ENCODE measurements around the gene EFNA4.

EFNA4 gene

GRCh38 chr1:155075535-155075934 is 12.0 kb downstream of the EFNA4 start:
- no peak for DNase-seq (ENCODE audit: low spot score)

- no peak for DNase-seq (ENCODE audit: low spot score)
Observed at GRCh38 chr1:155076371-155076770, 12.8 kb downstream of the EFNA4 start.

- no peak for DNase-seq (ENCODE audit: low spot score)
Observed at GRCh38 chr1:155077346-155077745, 13.8 kb downstream of the EFNA4 start.

- DNase-seq (ENCODE audit: low spot score): no peak
Observed at GRCh38 chr1:155077758-155078445, 14.4 kb downstream of the EFNA4 start.

GRCh38 chr1:155078469-155079209 is 15.1 kb downstream of the EFNA4 start, which contains the start of gene EFNA3:
TSS of gene EFNA3 (plus strand) at chr1:155078837. CDS start at chr1:155078942, 105 bp downstream.
- peak; percentile 94 for DNase-seq (ENCODE audit: low spot score)

DNA sequence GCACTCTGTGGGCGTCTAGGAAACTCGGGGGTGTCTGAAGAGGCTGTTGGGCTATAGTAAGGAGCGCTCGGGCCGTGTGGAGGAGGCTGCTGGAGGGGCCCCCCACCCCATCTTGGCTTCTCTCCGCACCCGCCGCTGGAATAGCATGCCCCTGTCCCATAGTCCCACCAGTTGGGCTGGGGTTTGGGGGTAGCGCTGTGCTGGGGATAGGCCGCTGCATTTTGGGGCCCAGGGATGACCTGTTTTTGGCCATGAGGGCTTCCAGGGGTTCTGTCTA is 15.6 kb downstream of the EFNA4 start:
- DNase-seq (ENCODE audit: low spot score): no peak

- DNase-seq (ENCODE audit: low spot score): peak; percentile 64
Observed at GRCh38 chr1:155079487-155080311, 16.2 kb downstream of the EFNA4 start.

- DNase-seq (ENCODE audit: low spot score): peak; percentile 69
Observed at GRCh38 chr1:155080312-155081228, 17.0 kb downstream of the EFNA4 start.

GRCh38 chr1:155081472-155082300 is 18.1 kb downstream of the EFNA4 start:
- DNase-seq (ENCODE audit: low spot score): peak; percentile 39

- DNase-seq (ENCODE audit: low spot score): peak; percentile 48
Observed at GRCh38 chr1:155082301-155083051, 18.9 kb downstream of the EFNA4 start.

DNA sequence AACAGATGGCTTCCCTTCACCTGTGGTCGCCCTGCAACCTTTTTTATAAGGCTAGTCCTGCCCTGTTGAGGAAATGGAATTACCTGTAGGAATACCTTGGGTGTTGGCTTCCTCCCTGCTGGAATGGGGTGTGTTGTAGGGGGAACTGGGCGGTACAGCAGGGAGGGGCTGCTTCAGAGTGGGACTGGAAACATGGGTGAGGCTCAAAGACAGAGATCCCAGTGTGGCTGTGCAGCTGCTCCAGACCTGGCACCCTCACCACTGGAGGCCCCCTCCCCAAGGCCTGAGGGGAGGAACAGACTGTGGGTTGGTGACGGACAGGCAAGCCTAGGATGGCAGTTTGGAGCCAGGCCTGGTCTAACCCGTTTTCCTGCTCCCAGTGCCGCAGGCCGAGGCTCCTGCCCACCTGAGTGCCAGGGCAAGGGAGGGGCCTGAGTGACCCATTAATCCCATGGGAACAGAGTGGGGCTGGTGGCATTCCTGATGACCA is 19.6 kb downstream of the EFNA4 start:
- DNase-seq (ENCODE audit: low spot score): peak; percentile 23

DNA sequence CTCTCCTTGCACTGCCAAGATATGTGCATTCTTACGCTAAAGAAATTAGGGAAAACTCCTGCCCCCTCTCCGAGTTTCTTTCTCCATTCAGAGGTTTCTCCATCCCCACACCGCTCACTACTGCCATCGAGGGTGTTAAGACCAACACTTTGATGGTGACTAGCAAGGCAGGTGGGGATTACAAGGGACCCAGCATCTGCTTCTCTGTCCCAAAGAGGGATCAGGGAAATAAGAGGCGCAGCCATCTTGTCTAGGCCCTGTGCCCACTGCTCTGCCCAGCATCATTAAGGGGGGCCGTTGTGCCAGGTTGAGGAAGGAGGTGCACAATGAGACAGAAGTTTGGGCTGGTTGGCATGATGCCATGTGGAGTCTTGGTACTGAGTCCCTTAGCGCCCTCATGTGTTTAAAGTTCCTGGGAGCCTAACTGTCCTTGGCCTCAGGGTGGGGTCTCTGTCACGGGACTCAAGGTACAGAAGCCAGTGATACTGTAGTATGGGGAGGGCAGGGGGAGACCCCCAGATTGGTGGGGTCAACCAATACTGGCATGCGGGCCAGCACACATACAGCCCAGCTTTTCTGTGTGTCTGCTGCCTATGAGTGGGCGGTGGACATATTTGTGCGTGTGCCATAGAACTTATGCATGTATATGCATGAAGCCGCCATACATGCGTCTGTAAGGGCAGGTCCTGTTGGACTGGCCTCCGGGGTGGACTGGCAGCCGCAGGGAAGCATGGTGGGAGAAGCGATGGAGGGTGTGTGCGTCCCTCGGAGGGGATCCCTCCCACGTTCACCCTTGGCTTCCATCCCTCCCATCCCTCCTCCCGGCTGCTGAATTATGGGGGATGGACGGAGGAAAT is 20.6 kb downstream of the EFNA4 start:
- DNase-seq (ENCODE audit: low spot score): peak; percentile 46

GRCh38 chr1:155084722-155085503 is 21.4 kb downstream of the EFNA4 start:
- peak; percentile 96 for DNase-seq (ENCODE audit: low spot score)

GRCh38 chr1:155085504-155086127 is 22.1 kb downstream of the EFNA4 start:
- peak; percentile 63 for DNase-seq (ENCODE audit: low spot score)

DNA sequence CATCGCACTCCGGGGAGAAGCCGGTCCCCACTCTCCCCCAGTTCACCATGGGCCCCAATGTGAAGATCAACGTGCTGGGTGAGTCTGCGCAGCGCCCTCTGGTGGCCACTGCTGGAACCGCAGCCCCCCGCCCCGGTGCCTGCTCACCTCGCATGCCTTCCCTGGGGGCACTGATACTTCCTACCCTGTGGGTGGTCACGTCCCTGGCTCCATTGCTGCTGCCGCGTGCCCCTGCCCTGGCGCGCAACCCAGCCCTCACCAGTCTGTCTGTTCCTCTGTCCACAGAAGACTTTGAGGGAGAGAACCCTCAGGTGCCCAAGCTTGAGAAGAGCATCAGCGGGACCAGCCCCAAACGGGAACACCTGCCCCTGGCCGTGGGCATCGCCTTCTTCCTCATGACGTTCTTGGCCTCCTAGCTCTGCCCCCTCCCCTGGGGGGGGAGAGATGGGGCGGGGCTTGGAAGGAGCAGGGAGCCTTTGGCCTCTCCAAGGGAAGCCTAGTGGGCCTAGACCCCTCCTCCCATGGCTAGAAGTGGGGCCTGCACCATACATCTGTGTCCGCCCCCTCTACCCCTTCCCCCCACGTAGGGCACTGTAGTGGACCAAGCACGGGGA is 22.7 kb downstream of the EFNA4 start:
- DNase-seq (ENCODE audit: low spot score): peak; percentile 91

- peak; percentile 17 for DNase-seq (ENCODE audit: low spot score)
Observed at GRCh38 chr1:155086856-155087535, 23.5 kb downstream of the EFNA4 start.
